ENCODE measurements around the gene SDC4.

DNA sequence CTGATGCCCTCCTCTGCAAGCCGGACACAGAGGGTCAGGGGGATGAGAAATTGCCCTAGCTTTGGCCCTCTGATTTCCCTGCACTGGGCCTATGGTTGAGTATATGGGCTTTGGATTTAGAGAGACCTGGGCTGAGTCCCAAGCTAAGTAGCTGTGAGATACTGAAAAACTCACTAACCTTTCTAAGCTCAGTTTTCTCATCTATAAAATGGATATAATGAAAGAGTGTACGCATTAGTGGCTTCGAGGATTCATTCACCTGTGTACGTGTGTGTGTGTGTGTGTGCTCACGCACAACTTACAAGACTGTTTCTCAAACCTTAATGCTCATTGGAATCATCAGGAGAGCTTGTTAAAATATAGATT is 54.2 kb downstream of the SDC4 start:
- TF ChIP-seq CTCF (conservative IDR thresholded peaks at IDR 0.05 in 1 of 2, IDR thresholded peaks at IDR 0.05 in 1 of 2; ENCODE audit: extremely low read depth in 1 of 2, insufficient read depth in 1 of 2, low read depth in 1 of 2, low read length in 2 of 2) = no peak
- no peak for TF ChIP-seq EZH2 (IDR thresholded peaks at IDR 0.05; ENCODE audit: borderline replicate concordance, low read length)
